ENCODE results near the gene CECR2.

CECR2 gene

DNA sequence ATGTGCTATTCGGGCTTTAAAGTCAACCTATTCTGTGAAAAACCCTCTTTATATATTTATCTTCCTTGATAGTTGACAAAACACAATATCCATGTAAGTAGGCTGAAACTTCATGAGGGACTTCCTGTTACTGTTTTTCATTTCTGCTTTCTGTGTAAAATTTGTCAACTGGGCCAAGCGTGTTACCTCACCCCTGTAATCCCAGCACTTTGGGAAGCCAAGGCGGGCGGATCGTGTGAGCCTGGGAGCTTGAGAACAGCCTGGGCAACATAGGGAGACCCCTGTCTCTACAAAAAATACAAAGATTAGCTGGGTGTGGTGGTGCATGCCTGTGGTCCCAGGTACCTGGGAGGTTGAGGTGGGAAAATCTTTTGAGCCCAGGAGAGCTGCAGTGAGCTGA lies 127.6 kb downstream of the CECR2 start:
- Histone ChIP-seq H3K79me2 (ENCODE audit: control insufficient read depth, low read length) (peaks cover 4% of the 10 kb centered on the region; the same call in 1 of the 2 replicates), H3K4me2 (ENCODE audit: low read length) (peak overlapping the region; percentile 46), H4K20me1 (ENCODE audit: control insufficient read depth, insufficient read depth, low read depth, low read length) (no peaks in the 10 kb centered on the region), H3K9me3 (ENCODE audit: control insufficient read depth, insufficient read depth, low read length) (no peaks in the 10 kb centered on the region), H3K36me3 (ENCODE audit: control insufficient read depth, low read length) (peaks cover 5% of the 10 kb centered on the region), H3K4me1 (ENCODE audit: control insufficient read depth, low read length) (peaks cover 35% of the 10 kb centered on the region), H3K9me2 (replicated peaks; ENCODE audit: control insufficient read depth, low read length) (no peaks in the 10 kb centered on the region), H3K27ac (ENCODE audit: low read depth, low read length) (peak overlapping the region; percentile 33; the same call in 1 of the 2 replicates), H3K4me3 (ENCODE audit: low read length) (no peak overlapping the region), H3K27me3 (ENCODE audit: control insufficient read depth, low read length) (no peaks in the 10 kb centered on the region), H3F3A (ENCODE audit: control insufficient read depth, insufficient read depth) (peaks cover 9% of the 10 kb centered on the region; the same call in 1 of the 2 replicates)
- no peak for TF ChIP-seq EZH2phosphoT487 (IDR thresholded peaks at IDR 0.05; ENCODE audit: borderline replicate concordance, low read length)
- TF ChIP-seq, protein P1, sequence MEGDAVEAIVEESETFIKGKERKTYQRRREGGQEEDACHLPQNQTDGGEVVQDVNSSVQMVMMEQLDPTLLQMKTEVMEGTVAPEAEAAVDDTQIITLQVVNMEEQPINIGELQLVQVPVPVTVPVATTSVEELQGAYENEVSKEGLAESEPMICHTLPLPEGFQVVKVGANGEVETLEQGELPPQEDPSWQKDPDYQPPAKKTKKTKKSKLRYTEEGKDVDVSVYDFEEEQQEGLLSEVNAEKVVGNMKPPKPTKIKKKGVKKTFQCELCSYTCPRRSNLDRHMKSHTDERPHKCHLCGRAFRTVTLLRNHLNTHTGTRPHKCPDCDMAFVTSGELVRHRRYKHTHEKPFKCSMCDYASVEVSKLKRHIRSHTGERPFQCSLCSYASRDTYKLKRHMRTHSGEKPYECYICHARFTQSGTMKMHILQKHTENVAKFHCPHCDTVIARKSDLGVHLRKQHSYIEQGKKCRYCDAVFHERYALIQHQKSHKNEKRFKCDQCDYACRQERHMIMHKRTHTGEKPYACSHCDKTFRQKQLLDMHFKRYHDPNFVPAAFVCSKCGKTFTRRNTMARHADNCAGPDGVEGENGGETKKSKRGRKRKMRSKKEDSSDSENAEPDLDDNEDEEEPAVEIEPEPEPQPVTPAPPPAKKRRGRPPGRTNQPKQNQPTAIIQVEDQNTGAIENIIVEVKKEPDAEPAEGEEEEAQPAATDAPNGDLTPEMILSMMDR (IDR thresholded peaks at IDR 0.05; ENCODE audit: low read depth, low read length, poor library complexity, severe bottlenecking): no peak

DNA sequence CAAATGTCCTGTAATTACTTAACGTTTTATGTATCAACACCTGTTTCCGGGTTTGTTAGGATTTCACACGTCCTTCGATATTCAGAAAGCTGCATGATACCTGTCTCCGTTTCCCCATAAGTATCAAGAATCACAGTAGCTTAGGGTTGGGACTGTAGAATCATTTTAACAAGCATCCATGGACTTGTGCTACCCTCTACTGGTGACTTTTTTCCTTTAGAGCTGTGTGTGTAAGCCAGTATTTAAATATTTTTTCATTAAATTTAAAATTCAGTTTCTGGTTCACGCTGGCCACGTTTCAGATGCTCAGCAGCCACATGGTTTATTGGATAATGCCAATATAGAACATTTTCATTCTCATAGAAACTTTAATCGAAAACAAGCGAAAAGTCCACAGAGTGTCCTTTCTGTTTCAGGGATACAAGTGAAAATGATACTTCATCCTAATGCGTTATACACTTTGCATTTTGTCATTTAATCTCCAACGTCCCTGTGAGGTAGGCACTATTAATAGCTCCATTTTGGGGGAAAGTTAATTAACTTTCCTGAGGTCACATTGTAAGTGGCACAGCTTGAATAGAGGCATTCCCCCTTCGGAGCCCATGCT lies 132.5 kb downstream of the CECR2 start:
- Histone ChIP-seq H3K4me1 (ENCODE audit: control insufficient read depth, low read length) (peaks cover 27% of the 10 kb centered on the region), H3K9me3 (ENCODE audit: control insufficient read depth, insufficient read depth, low read length) (no peaks in the 10 kb centered on the region), H3K79me2 (ENCODE audit: control insufficient read depth, low read length) (0 out of 2 replicates have a peak, but pooled peaks cover 2% of the 10 kb centered on the region), H3K36me3 (ENCODE audit: control insufficient read depth, low read length) (peaks cover 14% of the 10 kb centered on the region), H4K20me1 (ENCODE audit: control insufficient read depth, insufficient read depth, low read depth, low read length) (no peaks in the 10 kb centered on the region), H3K9me2 (replicated peaks; ENCODE audit: control insufficient read depth, low read length) (no peaks in the 10 kb centered on the region), H3K27me3 (ENCODE audit: control insufficient read depth, low read length) (no peaks in the 10 kb centered on the region), H3F3A (ENCODE audit: control insufficient read depth, insufficient read depth) (peaks cover 7% of the 10 kb centered on the region; the same call in 1 of the 2 replicates), H3K4me3 (ENCODE audit: low read length) (no peak overlapping the region), H3K27ac (ENCODE audit: low read depth, low read length) (no peak overlapping the region), H3K4me2 (ENCODE audit: low read length) (peak overlapping the region; percentile 30; the same call in 1 of the 2 replicates)
- no peak for TF ChIP-seq EZH2phosphoT487 (IDR thresholded peaks at IDR 0.05; ENCODE audit: borderline replicate concordance, low read length)
- TF ChIP-seq, protein P1 (IDR thresholded peaks at IDR 0.05; ENCODE audit: low read depth, low read length, poor library complexity, severe bottlenecking): peak; percentile 63

DNA sequence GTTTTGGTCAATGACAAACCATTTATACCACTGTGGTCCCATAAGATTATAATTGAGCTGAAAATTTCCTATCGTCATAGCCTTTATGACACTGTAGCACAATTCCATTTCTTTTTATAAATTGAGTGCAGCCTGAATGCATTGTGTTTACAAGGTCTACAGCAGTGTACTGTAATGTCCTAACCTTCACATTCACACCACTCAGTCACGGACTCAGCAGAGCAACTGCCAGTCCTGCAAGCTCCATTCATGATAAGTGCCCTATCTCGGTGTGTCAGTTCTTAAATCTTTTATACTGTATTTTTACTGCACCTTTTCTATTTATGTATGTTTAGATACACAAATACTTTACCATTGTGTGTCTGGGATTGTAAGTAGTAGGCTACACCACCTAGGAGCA lies 138.8 kb downstream of the CECR2 start:
- no peak overlapping the region for H3K4me3 ChIP-seq (ENCODE audit: low read length)
- no peaks in the 10 kb centered on the region for H3F3A ChIP-seq (ENCODE audit: control insufficient read depth, insufficient read depth)
- TF ChIP-seq, protein P1 (IDR thresholded peaks at IDR 0.05; ENCODE audit: low read depth, low read length, poor library complexity, severe bottlenecking): no peak
- no peak for TF ChIP-seq EZH2phosphoT487 (IDR thresholded peaks at IDR 0.05; ENCODE audit: borderline replicate concordance, low read length)
- H3K4me1 ChIP-seq (ENCODE audit: control insufficient read depth, low read length): no peaks in the 10 kb centered on the region
- H3K27me3 ChIP-seq (ENCODE audit: control insufficient read depth, low read length): no peaks in the 10 kb centered on the region
- H3K36me3 ChIP-seq (ENCODE audit: control insufficient read depth, low read length): peaks cover 14% of the 10 kb centered on the region
- no peak overlapping the region for H3K4me2 ChIP-seq (ENCODE audit: low read length)
- H3K79me2 ChIP-seq (ENCODE audit: control insufficient read depth, low read length): no peaks in the 10 kb centered on the region
- H4K20me1 ChIP-seq (ENCODE audit: control insufficient read depth, insufficient read depth, low read depth, low read length): no peaks in the 10 kb centered on the region
- no peaks in the 10 kb centered on the region for H3K9me3 ChIP-seq (ENCODE audit: control insufficient read depth, insufficient read depth, low read length)
- no peaks in the 10 kb centered on the region for H3K9me2 ChIP-seq (replicated peaks; ENCODE audit: control insufficient read depth, low read length)
- H3K27ac ChIP-seq (ENCODE audit: low read depth, low read length): no peak overlapping the region

All from DOHH2 (cell line).